Measurements from ENCODE around the gene MRPS9.

MRPS9 gene

GRCh38 chr2:105116348-105116747 is 78.5 kb downstream of the MRPS9 start:
- DNase-seq = no peak
- intact Hi-C loops (cut with DNase I) = no loop called here

GRCh38 chr2:105117565-105117964 is 79.7 kb downstream of the MRPS9 start:
- no peak for DNase-seq
- intact Hi-C loops (cut with DNase I) = no loop called here

GRCh38 chr2:105118960-105119359 is 81.1 kb downstream of the MRPS9 start:
- DNase-seq = no peak
- intact Hi-C loops (cut with DNase I) = no loop called here

- no peak for DNase-seq
- intact Hi-C loops (cut with DNase I) = no loop called here
Measured at GRCh38 chr2:105121434-105121833, 83.6 kb downstream of the MRPS9 start.

GRCh38 chr2:105125428-105125827 is 87.6 kb downstream of the MRPS9 start:
- intact Hi-C loops (cut with DNase I) = no loop called here
- no peak for DNase-seq

- DNase-seq = no peak
- intact Hi-C loops (cut with DNase I) = no loop called here
Measured at GRCh38 chr2:105125920-105126319, 88.1 kb downstream of the MRPS9 start.

- intact Hi-C loops (cut with DNase I) = no loop called here
- no peak for DNase-seq
Measured at GRCh38 chr2:105126336-105126735, 88.5 kb downstream of the MRPS9 start.

GRCh38 chr2:105127289-105127915 is 89.5 kb downstream of the MRPS9 start:
- DNase-seq = no peak
- intact Hi-C loops (cut with DNase I) = no loop called here

- intact Hi-C loops (cut with DNase I) = no loop called here
- no peak for DNase-seq
Measured at GRCh38 chr2:105129722-105130232, 91.9 kb downstream of the MRPS9 start.

GRCh38 chr2:105130546-105130945 is 92.7 kb downstream of the MRPS9 start:
- intact Hi-C loops (cut with DNase I) = no loop called here
- DNase-seq = no peak

- DNase-seq = no peak
- intact Hi-C loops (cut with DNase I) = no loop called here
Measured at GRCh38 chr2:105134081-105134480, 96.2 kb downstream of the MRPS9 start.

- DNase-seq = no peak
- intact Hi-C loops (cut with DNase I) = no loop called here
Measured at GRCh38 chr2:105135436-105135835, 97.6 kb downstream of the MRPS9 start.

GRCh38 chr2:105136394-105136793 is 98.5 kb downstream of the MRPS9 start:
- intact Hi-C loops (cut with DNase I) = no loop called here
- DNase-seq = no peak

- no peak for DNase-seq
- intact Hi-C loops (cut with DNase I) = no loop called here
Measured at GRCh38 chr2:105138643-105139042, 100.8 kb downstream of the MRPS9 start.

- no peak for DNase-seq
- intact Hi-C loops (cut with DNase I) = no loop called here
Measured at GRCh38 chr2:105139556-105140239, 101.8 kb downstream of the MRPS9 start.

- no peak for DNase-seq
- intact Hi-C loops (cut with DNase I) = no loop called here
Measured at GRCh38 chr2:105140240-105140568, 102.3 kb downstream of the MRPS9 start.

- no peak for DNase-seq
- intact Hi-C loops (cut with DNase I) = no loop called here
Measured at GRCh38 chr2:105141099-105141614, 103.3 kb downstream of the MRPS9 start.

- no peak for DNase-seq
- intact Hi-C loops (cut with DNase I) = no loop called here
Measured at GRCh38 chr2:105142239-105142638, 104.4 kb downstream of the MRPS9 start.

- intact Hi-C loops (cut with DNase I) = no loop called here
- DNase-seq = no peak
Measured at GRCh38 chr2:105143094-105143466, 105.2 kb downstream of the MRPS9 start.

- DNase-seq = peak; percentile 18 to 86 (median 36)
- intact Hi-C loops (cut with DNase I) = no loop called here
Measured at GRCh38 chr2:105143467-105144151, 105.7 kb downstream of the MRPS9 start.

- intact Hi-C loops (cut with DNase I) = no loop called here
- DNase-seq = peak in 3 of 10 donors; percentile 31 to 81 (median 79)
Measured at GRCh38 chr2:105144152-105144940, 106.5 kb downstream of the MRPS9 start.
